Neural cell (in vitro differentiated cells): ENCODE results near the gene SMLR1. TPM values are rescaled to one million over a fixed set of nuclear protein-coding genes. Genes with fewer than 3 reads are reported as not detected.

Source experiments
- H2AFZ ChIP-seq: fragments of 200-600, 300-800 bp; sonication (generic), shearing (Covaris generic); 2 replicates; pipeline ENCODE4 v1.6.0; 2014; ENCODE audit warnings: low read depth, mild to moderate bottlenecking, antibody characterized with exemption, low read length, moderate library complexity
- H3F3A ChIP-seq: fragments of 200-600 bp; shearing (Covaris generic); 2 replicates; pipeline ENCODE4 v1.6.1; 2016; ENCODE audit warnings: mild to moderate bottlenecking, moderate library complexity, mixed read lengths, antibody characterized with exemption, low read length; ENCODE audit not compliant: insufficient read depth, poor library complexity, severe bottlenecking
- H3K27ac ChIP-seq: fragments of 200-600, 300-800 bp; sonication (generic), shearing (Covaris generic); 2 replicates; pipeline ENCODE4 v1.5.1; 2014; ENCODE audit warnings: mild to moderate bottlenecking, low read length, moderate library complexity
- H3K27me3 ChIP-seq: fragments of 300-800, 200-600 bp; sonication (generic), shearing (Covaris generic); 2 replicates; pipeline ENCODE4 v1.6.0; 2014; ENCODE audit warnings: mild to moderate bottlenecking, low read depth, low read length, moderate library complexity; ENCODE audit not compliant: insufficient read depth
- H3K36me3 ChIP-seq: fragments of 300-800, 200-600 bp; sonication (generic), shearing (Covaris generic); 2 replicates; pipeline ENCODE4 v1.5.1; 2014; ENCODE audit warnings: mild to moderate bottlenecking, antibody characterized with exemption, low read length, moderate library complexity; ENCODE audit not compliant: insufficient read depth
- H3K4me2 ChIP-seq: fragments of 300-800, 200-600 bp; sonication (generic), shearing (Covaris generic); 2 replicates; pipeline ENCODE4 v1.6.0; 2014; ENCODE audit warnings: mild to moderate bottlenecking, low read length
- H3K4me3 ChIP-seq: fragments of 300-800, 200-600 bp; sonication (generic), shearing (Covaris generic); 2 replicates; pipeline ENCODE4 v1.5.1; 2014; ENCODE audit warnings: mild to moderate bottlenecking, low read length, moderate library complexity
- H3K79me2 ChIP-seq: fragments of 200-600 bp; shearing (Covaris generic); replicated peaks from 2 replicates; pipeline ENCODE4 v1.6.0; 2014; ENCODE audit warnings: mild to moderate bottlenecking, low read length, moderate library complexity; ENCODE audit not compliant: insufficient read depth
- H3K9ac ChIP-seq: fragments of 300-800, 200-600 bp; sonication (generic), shearing (Covaris generic); 2 replicates; pipeline ENCODE4 v1.6.1; 2016; ENCODE audit warnings: mild to moderate bottlenecking, low read length, mixed read lengths
- H3K9me2 ChIP-seq: fragments of 200-600 bp; shearing (Covaris generic); 2 replicates; pipeline ENCODE4 v1.6.1; 2016; ENCODE audit warnings: mild to moderate bottlenecking, low read length, mixed read lengths; ENCODE audit not compliant: insufficient read depth
- H3K9me3 ChIP-seq: fragments of 200-600, 300-800 bp; sonication (generic), shearing (Covaris generic); 2 replicates; pipeline ENCODE4 v1.6.1; 2016; ENCODE audit warnings: mild to moderate bottlenecking, mixed run types, low read length, moderate library complexity, mixed read lengths
- H4K20me1 ChIP-seq: fragments of 200-600 bp; shearing (Covaris generic); 2 replicates; pipeline ENCODE4 v1.6.1; 2016; ENCODE audit warnings: mild to moderate bottlenecking, mixed run types; ENCODE audit not compliant: insufficient read depth
- CTCF ChIP-seq: fragments of 450-650 bp; IDR thresholded peaks from 2 replicates; pipeline ENCODE4 v1.5.1; 2014; ENCODE audit warnings: antibody characterized with exemption, mild to moderate bottlenecking, moderate library complexity; ENCODE audit not compliant: poor library complexity, severe bottlenecking
- EP300 ChIP-seq: fragments of 450-650 bp; conservative IDR thresholded peaks from 2 replicates; pipeline ENCODE4 v1.6.1; 2014; ENCODE audit warnings: antibody characterized with exemption, mild to moderate bottlenecking, moderate library complexity; ENCODE audit not compliant: poor library complexity, severe bottlenecking
- EZH2 ChIP-seq: fragments of 200-600, 300-800 bp; shearing (Covaris generic), sonication (generic); IDR thresholded peaks from 2 replicates; pipeline ENCODE4 v1.6.1; 2014; ENCODE audit warnings: antibody characterized with exemption, low read length, borderline replicate concordance, mild to moderate bottlenecking; ENCODE audit not compliant: insufficient read depth, poor library complexity, severe bottlenecking
- MXI1 ChIP-seq: fragments of 450-650 bp; conservative IDR thresholded peaks from 2 replicates; pipeline ENCODE4 v1.6.1; 2014; ENCODE audit warnings: antibody characterized with exemption, mild to moderate bottlenecking; ENCODE audit not compliant: poor library complexity, severe bottlenecking
- POLR2AphosphoS5 ChIP-seq: IDR thresholded peaks from 2 replicates; pipeline ENCODE4 v1.6.1; 2012
- RAD21 ChIP-seq: fragments of 450-650 bp; conservative IDR thresholded peaks from 2 replicates; pipeline ENCODE4 v1.6.1; 2014; ENCODE audit warnings: antibody characterized with exemption, mild to moderate bottlenecking, moderate library complexity
- SMC3 ChIP-seq: fragments of 450-650 bp; conservative IDR thresholded peaks from 2 replicates; pipeline ENCODE4 v1.6.1; 2014; ENCODE audit warnings: antibody characterized with exemption, mild to moderate bottlenecking, moderate library complexity; ENCODE audit not compliant: poor library complexity
- TAF1 ChIP-seq: IDR thresholded peaks from 2 replicates; pipeline ENCODE4 v1.6.1; 2012; ENCODE audit warnings: low read depth
- polyA plus RNA-seq: library from polyadenylated mRNA; depleted of rRNA; stranded (reverse); fragments of >200 nt; gene quantifications from 2 replicates; pipeline ENCODE4 v1.2.3, GENCODE V29; 2014

The SMLR1 gene
- polyA plus RNA-seq, 1 donor from 2014 or later = not detected

GRCh38 chr6:130810307-130811030 is 16.7 kb upstream of the SMLR1 start:
- Histone ChIP-seq H3K36me3 (no peaks in the 10 kb centered on the region), H3K4me3 (peak overlapping the region; percentile 15), H2AFZ (no peak overlapping the region), H3K4me2 (no peak overlapping the region), H3K79me2 (no peaks in the 10 kb centered on the region), H3K9me2 (no peaks in the 10 kb centered on the region), H3K9ac (no peak overlapping the region), H3K9me3 (no peaks in the 10 kb centered on the region), H3F3A (no peaks in the 10 kb centered on the region), H3K27ac (no peak overlapping the region), H3K27me3 (no peaks in the 10 kb centered on the region), H4K20me1 (no peaks in the 10 kb centered on the region)
- no peak for TF ChIP-seq EP300
- TF ChIP-seq SMC3 = no peak
- no peak for TF ChIP-seq RAD21
- TF ChIP-seq CTCF = no peak
- no peak for TF ChIP-seq MXI1

- TF ChIP-seq EZH2 (no peak), MXI1 (no peak), SMC3 (no peak), POLR2AphosphoS5 (no peak)
- H3K9ac ChIP-seq = no peak overlapping the region
- H2AFZ ChIP-seq = no peak overlapping the region
- H3F3A ChIP-seq = no peaks in the 10 kb centered on the region
- H3K9me3 ChIP-seq = no peaks in the 10 kb centered on the region
- H3K4me3 ChIP-seq = no peak overlapping the region
- H4K20me1 ChIP-seq = no peaks in the 10 kb centered on the region
- no peaks in the 10 kb centered on the region for H3K9me2 ChIP-seq
- no peak overlapping the region for H3K27ac ChIP-seq
- no peaks in the 10 kb centered on the region for H3K27me3 ChIP-seq
- H3K36me3 ChIP-seq = no peaks in the 10 kb centered on the region
- H3K79me2 ChIP-seq = no peaks in the 10 kb centered on the region
- no peak overlapping the region for H3K4me2 ChIP-seq
Observed at GRCh38 chr6:130811932-130812331, 15.3 kb upstream of the SMLR1 start.

- Histone ChIP-seq H3K27ac (no peak overlapping the region), H3F3A (no peaks in the 10 kb centered on the region), H4K20me1 (no peaks in the 10 kb centered on the region), H3K9me3 (no peaks in the 10 kb centered on the region), H3K79me2 (no peaks in the 10 kb centered on the region), H3K27me3 (no peaks in the 10 kb centered on the region), H2AFZ (no peak overlapping the region), H3K9me2 (no peaks in the 10 kb centered on the region), H3K36me3 (no peaks in the 10 kb centered on the region), H3K9ac (no peak overlapping the region), H3K4me3 (no peak overlapping the region), H3K4me2 (no peak overlapping the region)
- no peak for TF ChIP-seq POLR2AphosphoS5
- TF ChIP-seq TAF1 = no peak
- TF ChIP-seq RAD21 = no peak
Observed at GRCh38 chr6:130814506-130814905, 12.7 kb upstream of the SMLR1 start.
